Endodermal cell (in vitro differentiated cells): Measurements from ENCODE around the gene SRXN1. TPM values are rescaled to one million over a fixed set of nuclear protein-coding genes. Genes with fewer than 3 reads are reported as not detected.
"Not testable (repeated sequence)": the region's sequence is repeated elsewhere in the genome, so short reads cannot be mapped to it uniquely, and the experiment has no call there.

Source experiments
- DNase-seq: peaks from one replicate; pipeline ENCODE4 v3.0.0-alpha.2; 2017
- H3K27ac ChIP-seq: 2 replicates; pipeline ENCODE4 v1.5.1; 2013; ENCODE audit warnings: mild to moderate bottlenecking, low read depth, low read length, moderate library complexity
- H3K27me3 ChIP-seq: 2 replicates; pipeline ENCODE4 v1.6.1; 2013; ENCODE audit warnings: mild to moderate bottlenecking, low read length, moderate library complexity; ENCODE audit not compliant: insufficient read depth, control insufficient read depth, poor library complexity, severe bottlenecking
- H3K36me3 ChIP-seq: 2 replicates; pipeline ENCODE4 v1.7.0; 2013; ENCODE audit warnings: mild to moderate bottlenecking, low read length, moderate library complexity; ENCODE audit not compliant: control insufficient read depth, insufficient read depth
- H3K4me1 ChIP-seq: one replicate; pipeline ENCODE4 v1.7.0; 2013; ENCODE audit warnings: low read length; ENCODE audit not compliant: control insufficient read depth, insufficient read depth
- H3K4me3 ChIP-seq: 2 replicates; pipeline ENCODE4 v1.5.1; 2013; ENCODE audit warnings: mild to moderate bottlenecking, low read length, moderate library complexity
- H3K9ac ChIP-seq: 2 replicates; pipeline ENCODE4 v1.6.1; 2013; ENCODE audit warnings: mild to moderate bottlenecking, low read length, moderate library complexity; ENCODE audit not compliant: poor library complexity, severe bottlenecking; ENCODE audit errors: extremely low read depth
- H3K9me3 ChIP-seq: 2 replicates; pipeline ENCODE4 v1.6.1; 2013; ENCODE audit warnings: mild to moderate bottlenecking, low read length, moderate library complexity; ENCODE audit not compliant: control insufficient read depth
- H3K27ac Mint-ChIP-seq: 2 replicates; pipeline ENCODE4 v1.8.0; 2020; ENCODE audit warnings: mixed read lengths
- H3K27me3 Mint-ChIP-seq: 2 replicates; pipeline ENCODE4 v1.8.0; 2021; ENCODE audit warnings: mild to moderate bottlenecking, mixed read lengths; ENCODE audit not compliant: insufficient read depth
- H3K36me3 Mint-ChIP-seq: 2 replicates; pipeline ENCODE4 v1.8.0; 2020; ENCODE audit warnings: low read depth, mixed read lengths
- H3K4me1 Mint-ChIP-seq: 2 replicates; pipeline ENCODE4 v1.8.0; 2020; ENCODE audit warnings: mixed read lengths
- H3K4me3 Mint-ChIP-seq: 2 replicates; pipeline ENCODE4 v1.8.0; 2020; ENCODE audit warnings: mild to moderate bottlenecking, moderate library complexity, mixed read lengths
- H3K9me3 Mint-ChIP-seq: 2 replicates; pipeline ENCODE4 v1.8.0; 2020; ENCODE audit warnings: mild to moderate bottlenecking, mixed read lengths
- WGBS, 2 experiments: methylation state at CpG; one replicate each; pipeline versions ENCODE4 v1.1.5 to v1.1.7; 2013; ENCODE audit warnings: missing lambda C conversion rate in 2 of 2, mixed read lengths in 1 of 2; ENCODE audit not compliant: insufficient coverage in 1 of 2, insufficient read length in 1 of 2; 5-methylcytosine and 5-hydroxymethylcytosine counted together
- total RNA-seq, 2 donors: library from RNA; stranded (reverse); fragmentation: NEBNext Ultra II Directional in 1 of 2; extraction: Animal tissue kit (Norgen Biotek cat#: 25700) in 1 of 2; gene quantifications; 2 replicates in 1 of 2; 3 replicates in 1 of 2; pipeline ENCODE4 v1.2.1, GENCODE V29; 2021
- TF ChIP-seq, protein P1 (sequence below): fragments of 200-600 bp; sonication (generic); conservative IDR thresholded peaks from 2 replicates; pipeline ENCODE4 v1.5.0; 2021; ENCODE audit warnings: antibody characterized with exemption, mild to moderate bottlenecking

Gene SRXN1
- total RNA-seq, 2 donors from 2014 or later = 9.7 to 19.3 TPM

DNA sequence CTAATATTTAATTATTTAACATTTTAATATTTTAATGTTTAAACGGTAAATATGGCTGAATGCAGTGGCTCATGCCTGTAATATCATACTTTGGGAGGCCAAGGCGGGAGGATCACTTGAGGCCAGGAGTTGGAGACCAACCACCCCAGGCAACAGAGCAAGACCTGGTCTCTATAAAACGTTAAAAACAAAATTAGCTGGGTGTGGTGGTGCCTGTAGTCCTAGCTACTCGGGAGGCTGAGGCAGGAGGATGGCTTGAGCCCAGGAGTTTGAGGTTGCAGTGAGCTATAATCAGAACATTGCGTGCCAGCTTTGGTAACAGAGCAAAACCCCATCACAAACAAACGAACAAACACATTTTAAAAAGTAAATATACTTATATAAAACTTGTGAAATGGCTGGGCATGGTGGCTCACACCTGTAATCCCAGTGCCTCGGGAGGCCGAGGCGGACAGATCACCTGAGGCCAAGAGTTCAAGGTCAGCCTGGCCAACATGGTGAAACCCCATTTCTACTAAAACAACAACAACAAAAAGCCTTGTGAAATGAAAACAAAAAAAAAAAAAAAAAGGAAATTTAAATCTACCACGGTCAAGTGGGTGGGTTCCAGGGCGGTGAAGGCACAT, 8.2 kb downstream of the SRXN1 start:
- H3K27me3 Mint-ChIP-seq = peaks cover 3% of the 10 kb centered on the region
- no peak overlapping the region for H3K4me3 ChIP-seq

GRCh38 chr20:642398-643174, 10.4 kb downstream of the SRXN1 start:
- Mint-ChIP-seq H3K36me3 (peaks cover 4% of the 10 kb centered on the region), H3K4me3 (peak overlapping the region; percentile 32), H3K27ac (no peak overlapping the region), H3K4me1 (peaks cover 3% of the 10 kb centered on the region), H3K27me3 (peaks cover 5% of the 10 kb centered on the region), H3K9me3 (peaks cover 2% of the 10 kb centered on the region)
- 43 to 57% methylated on average over 13 to 57 of the region's 57 CpGs for WGBS, 2 experiments
- peak; percentile 87 for DNase-seq
- Histone ChIP-seq H3K9ac (no peak overlapping the region), H3K9me3 (peaks cover 2% of the 10 kb centered on the region), H3K27me3 (no peaks in the 10 kb centered on the region), H3K4me1 (no peaks in the 10 kb centered on the region), H3K36me3 (peaks cover 10% of the 10 kb centered on the region), H3K27ac (no peak overlapping the region), H3K4me3 (no peak overlapping the region)
- TF ChIP-seq, protein P1, sequence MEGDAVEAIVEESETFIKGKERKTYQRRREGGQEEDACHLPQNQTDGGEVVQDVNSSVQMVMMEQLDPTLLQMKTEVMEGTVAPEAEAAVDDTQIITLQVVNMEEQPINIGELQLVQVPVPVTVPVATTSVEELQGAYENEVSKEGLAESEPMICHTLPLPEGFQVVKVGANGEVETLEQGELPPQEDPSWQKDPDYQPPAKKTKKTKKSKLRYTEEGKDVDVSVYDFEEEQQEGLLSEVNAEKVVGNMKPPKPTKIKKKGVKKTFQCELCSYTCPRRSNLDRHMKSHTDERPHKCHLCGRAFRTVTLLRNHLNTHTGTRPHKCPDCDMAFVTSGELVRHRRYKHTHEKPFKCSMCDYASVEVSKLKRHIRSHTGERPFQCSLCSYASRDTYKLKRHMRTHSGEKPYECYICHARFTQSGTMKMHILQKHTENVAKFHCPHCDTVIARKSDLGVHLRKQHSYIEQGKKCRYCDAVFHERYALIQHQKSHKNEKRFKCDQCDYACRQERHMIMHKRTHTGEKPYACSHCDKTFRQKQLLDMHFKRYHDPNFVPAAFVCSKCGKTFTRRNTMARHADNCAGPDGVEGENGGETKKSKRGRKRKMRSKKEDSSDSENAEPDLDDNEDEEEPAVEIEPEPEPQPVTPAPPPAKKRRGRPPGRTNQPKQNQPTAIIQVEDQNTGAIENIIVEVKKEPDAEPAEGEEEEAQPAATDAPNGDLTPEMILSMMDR = no peak

More for the DNA sequence above, 8.2 kb downstream of the SRXN1 start:
- Histone ChIP-seq H3K9ac (no peak overlapping the region), H3K4me1 (no peaks in the 10 kb centered on the region), H3K9me3 (peaks cover 7% of the 10 kb centered on the region), H3K27ac (no peak overlapping the region), H3K27me3 (no peaks in the 10 kb centered on the region), H3K36me3 (peaks cover 25% of the 10 kb centered on the region)
- H3K36me3 Mint-ChIP-seq = peaks cover 23% of the 10 kb centered on the region
- no peak overlapping the region for H3K4me3 Mint-ChIP-seq
- TF ChIP-seq, protein P1 = no peak
- peaks cover 3% of the 10 kb centered on the region for H3K4me1 Mint-ChIP-seq
- no peak for DNase-seq
- 89 to 100% methylated on average over 2 to 10 of the region's 11 CpGs for WGBS, 2 experiments
- no peak overlapping the region for H3K27ac Mint-ChIP-seq
- peaks cover 2% of the 10 kb centered on the region for H3K9me3 Mint-ChIP-seq

- not testable (repeated sequence) for H3K27me3 Mint-ChIP-seq, DNase-seq, H3K9me3 Mint-ChIP-seq, H3K36me3 Mint-ChIP-seq, H3K4me1 Mint-ChIP-seq, H3K27ac Mint-ChIP-seq, H3K4me3 Mint-ChIP-seq, H3K4me3 ChIP-seq, H3K36me3 ChIP-seq, H3K27me3 ChIP-seq, H3K27ac ChIP-seq, H3K9me3 ChIP-seq, H3K4me1 ChIP-seq, H3K9ac ChIP-seq
- no CpG with 5 or more reads among the region's 13 CpGs for WGBS, 2 experiments
These were observed 11.0 kb downstream of the SRXN1 start for GRCh38 chr20:642013-642397.
